Adipocyte (in vitro differentiated cells): ENCODE measurements around the gene BPIFB3.
A peak's percentile ranks its signal among the peaks of the same experiment; 100 is the strongest.

Experiments used
- DNase-seq: peaks from one replicate; pipeline ENCODE4 v3.0.0-alpha.2; 2015; ENCODE audit warnings: low read depth
- H3K27me3 ChIP-seq: replicated peaks from 2 replicates; pipeline ENCODE4 v1.7.0; 2013; ENCODE audit warnings: mild to moderate bottlenecking, low read length, moderate library complexity; ENCODE audit not compliant: control insufficient read depth, insufficient read depth
- H3K36me3 ChIP-seq: 2 replicates; pipeline ENCODE4 v1.7.0; 2013; ENCODE audit warnings: low read length, mild to moderate bottlenecking, moderate library complexity; ENCODE audit not compliant: control insufficient read depth, insufficient read depth, severe bottlenecking
- H3K4me1 ChIP-seq: 2 replicates; pipeline ENCODE4 v1.7.0; 2013; ENCODE audit warnings: mild to moderate bottlenecking, low read length, moderate library complexity; ENCODE audit not compliant: control insufficient read depth, insufficient read depth
- H3K4me3 ChIP-seq: 2 replicates; pipeline ENCODE4 v1.7.0; 2013; ENCODE audit warnings: mild to moderate bottlenecking, low read length, moderate library complexity
- H3K9ac ChIP-seq: 2 replicates; pipeline ENCODE4 v1.7.0; 2013; ENCODE audit warnings: mild to moderate bottlenecking, low read length, moderate library complexity
- H3K9me3 ChIP-seq: 2 replicates; pipeline ENCODE4 v1.7.0; 2013; ENCODE audit warnings: mild to moderate bottlenecking, low read length, moderate library complexity; ENCODE audit not compliant: control insufficient read depth

BPIFB3 gene

GRCh38 chr20:33070111-33071053 is 16.7 kb downstream of the BPIFB3 start:
- Histone ChIP-seq H3K4me1 (no peaks in the 10 kb centered on the region), H3K4me3 (no peak overlapping the region), H3K9me3 (peaks cover 10% of the 10 kb centered on the region), H3K9ac (no peak overlapping the region), H3K27me3 (peaks cover 74% of the 10 kb centered on the region), H3K36me3 (no peaks in the 10 kb centered on the region)
- no peak for DNase-seq

GRCh38 chr20:33071198-33071597 is 17.5 kb downstream of the BPIFB3 start:
- H3K27me3 ChIP-seq = peaks cover 83% of the 10 kb centered on the region
- no peak overlapping the region for H3K9ac ChIP-seq
- no peaks in the 10 kb centered on the region for H3K36me3 ChIP-seq
- H3K9me3 ChIP-seq = peaks cover 10% of the 10 kb centered on the region
- no peak overlapping the region for H3K4me3 ChIP-seq
- DNase-seq = no peak
- no peaks in the 10 kb centered on the region for H3K4me1 ChIP-seq

DNA sequence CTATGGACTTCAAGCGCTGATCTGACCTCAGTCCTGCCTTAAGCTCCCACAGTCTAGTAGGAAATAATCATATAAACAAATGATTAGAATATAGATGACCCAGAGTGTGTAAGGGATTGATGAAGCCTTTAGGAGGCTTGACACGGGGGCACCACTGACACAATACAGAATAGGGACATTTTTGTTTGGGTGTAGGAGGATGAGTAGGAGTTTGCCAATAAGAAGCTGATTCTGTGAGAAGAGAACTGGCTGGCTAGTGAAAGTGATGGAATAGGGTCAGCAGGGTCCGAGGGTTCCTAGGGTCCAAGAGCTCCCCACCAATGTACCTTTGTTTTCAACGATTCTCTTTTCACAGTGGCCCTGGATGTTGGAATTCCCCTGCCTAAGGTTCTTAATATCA is 18.7 kb downstream of the BPIFB3 start:
- Histone ChIP-seq H3K4me1 (no peaks in the 10 kb centered on the region), H3K36me3 (no peaks in the 10 kb centered on the region), H3K9me3 (peaks cover 7% of the 10 kb centered on the region), H3K4me3 (no peak overlapping the region), H3K27me3 (peaks cover 85% of the 10 kb centered on the region), H3K9ac (no peak overlapping the region)
- no peak for DNase-seq

GRCh38 chr20:33072813-33073212 is 19.1 kb downstream of the BPIFB3 start:
- Histone ChIP-seq H3K4me3 (no peak overlapping the region), H3K27me3 (peaks cover 90% of the 10 kb centered on the region), H3K9ac (no peak overlapping the region), H3K36me3 (no peaks in the 10 kb centered on the region), H3K4me1 (no peaks in the 10 kb centered on the region), H3K9me3 (peaks cover 7% of the 10 kb centered on the region)
- no peak for DNase-seq

GRCh38 chr20:33074675-33075074 is 21.0 kb downstream of the BPIFB3 start:
- Histone ChIP-seq H3K9me3 (peaks cover 7% of the 10 kb centered on the region), H3K36me3 (no peaks in the 10 kb centered on the region), H3K4me1 (no peaks in the 10 kb centered on the region), H3K27me3 (peaks cover 78% of the 10 kb centered on the region), H3K4me3 (no peak overlapping the region), H3K9ac (no peak overlapping the region)
- DNase-seq = no peak

DNA sequence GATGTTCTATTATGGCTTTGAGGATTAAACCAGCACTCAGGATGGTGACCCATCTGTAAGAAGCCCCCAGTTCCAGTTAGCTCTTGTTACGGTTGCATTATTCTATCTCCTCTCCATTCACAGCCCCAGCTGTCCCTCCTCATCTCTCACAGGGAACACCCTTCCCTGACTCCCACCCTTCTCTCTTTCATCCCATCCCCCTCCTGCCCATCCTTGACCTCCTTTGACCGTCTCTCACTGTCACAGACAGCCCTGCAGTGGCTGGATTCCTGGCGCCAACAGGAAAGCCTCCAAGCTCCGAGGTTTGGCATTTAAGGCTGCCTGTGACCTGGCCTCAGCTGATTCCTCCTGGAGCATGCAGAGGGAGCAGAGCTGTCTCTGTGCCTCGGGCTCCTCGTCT is 21.6 kb downstream of the BPIFB3 start:
- peaks cover 7% of the 10 kb centered on the region for H3K9me3 ChIP-seq
- no peak overlapping the region for H3K4me3 ChIP-seq
- H3K36me3 ChIP-seq = no peaks in the 10 kb centered on the region
- peaks cover 72% of the 10 kb centered on the region for H3K27me3 ChIP-seq
- no peak overlapping the region for H3K9ac ChIP-seq
- no peaks in the 10 kb centered on the region for H3K4me1 ChIP-seq
- DNase-seq = no peak

DNA sequence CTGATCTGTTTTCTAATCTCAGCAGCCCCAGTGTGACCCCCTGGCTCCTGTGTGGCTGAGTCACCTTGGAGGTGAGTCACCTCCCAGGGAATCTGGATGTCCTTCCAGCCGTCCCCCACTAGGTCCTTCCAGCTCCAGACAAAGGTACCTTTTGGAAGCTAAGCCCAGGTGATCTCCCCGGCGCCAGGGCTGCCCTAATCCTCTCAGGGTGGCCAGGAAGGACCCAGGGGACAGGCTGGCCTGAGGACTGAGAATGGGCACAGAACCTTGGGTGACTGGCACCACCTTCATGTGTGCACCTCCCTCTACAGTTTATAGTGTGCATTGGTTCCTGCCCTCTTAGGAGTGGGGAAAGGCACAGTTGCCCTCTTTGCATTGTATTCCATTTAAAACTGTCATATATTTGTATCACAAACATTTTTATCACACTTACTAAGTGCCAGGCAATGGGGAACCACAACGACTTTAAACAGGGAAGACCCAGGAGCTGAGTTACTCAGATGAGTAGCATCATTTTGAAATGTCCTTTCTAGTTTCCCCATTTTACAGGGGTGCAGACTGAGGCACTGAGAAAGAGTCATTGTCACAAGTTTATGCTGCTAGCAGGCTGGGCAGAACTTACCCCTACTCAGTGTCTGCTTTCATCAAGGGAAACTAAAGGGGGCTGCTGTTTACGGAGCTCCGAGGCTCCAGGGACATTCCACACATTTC is 23.1 kb downstream of the BPIFB3 start:
- no peaks in the 10 kb centered on the region for H3K4me1 ChIP-seq
- H3K36me3 ChIP-seq = no peaks in the 10 kb centered on the region
- no peak overlapping the region for H3K9ac ChIP-seq
- DNase-seq = peak; percentile 7
- no peak overlapping the region for H3K4me3 ChIP-seq
- H3K9me3 ChIP-seq = peaks cover 7% of the 10 kb centered on the region
- H3K27me3 ChIP-seq = peaks cover 64% of the 10 kb centered on the region

DNA sequence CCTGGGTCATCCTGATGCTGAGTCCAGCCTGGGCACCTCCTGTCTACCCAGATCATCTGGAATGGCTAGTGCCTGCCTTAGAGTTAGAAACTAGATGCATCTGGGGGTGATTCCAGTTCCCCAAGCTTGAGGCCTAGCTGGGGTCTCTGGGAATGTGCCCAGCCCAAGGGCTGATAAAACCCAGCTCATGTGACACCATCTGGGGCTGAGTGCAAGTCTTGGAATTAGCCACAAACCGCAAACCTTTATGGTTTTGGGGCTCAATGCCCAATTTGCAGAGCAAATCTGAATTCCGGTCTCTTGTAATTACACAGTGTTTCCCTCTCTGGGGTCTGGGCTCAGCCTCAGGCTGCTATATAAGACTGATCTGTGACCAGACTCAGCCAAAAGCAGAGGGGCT is 25.6 kb downstream of the BPIFB3 start, which contains the start of gene BPIFB4:
Gene BPIFB4 (plus strand): TSS at position 385 of the 400 bp plus-strand sequence. CDS start 1,884 bp downstream, outside the sequence.
- Histone ChIP-seq H3K27me3 (peaks cover 51% of the 10 kb centered on the region), H3K36me3 (no peaks in the 10 kb centered on the region), H3K9ac (no peak within 1 kb of the TSS), H3K9me3 (no peaks in the 10 kb centered on the region), H3K4me3 (no peak within 1 kb of the TSS), H3K4me1 (no peaks in the 10 kb centered on the region)
- DNase-seq = peak; percentile 46

DNA sequence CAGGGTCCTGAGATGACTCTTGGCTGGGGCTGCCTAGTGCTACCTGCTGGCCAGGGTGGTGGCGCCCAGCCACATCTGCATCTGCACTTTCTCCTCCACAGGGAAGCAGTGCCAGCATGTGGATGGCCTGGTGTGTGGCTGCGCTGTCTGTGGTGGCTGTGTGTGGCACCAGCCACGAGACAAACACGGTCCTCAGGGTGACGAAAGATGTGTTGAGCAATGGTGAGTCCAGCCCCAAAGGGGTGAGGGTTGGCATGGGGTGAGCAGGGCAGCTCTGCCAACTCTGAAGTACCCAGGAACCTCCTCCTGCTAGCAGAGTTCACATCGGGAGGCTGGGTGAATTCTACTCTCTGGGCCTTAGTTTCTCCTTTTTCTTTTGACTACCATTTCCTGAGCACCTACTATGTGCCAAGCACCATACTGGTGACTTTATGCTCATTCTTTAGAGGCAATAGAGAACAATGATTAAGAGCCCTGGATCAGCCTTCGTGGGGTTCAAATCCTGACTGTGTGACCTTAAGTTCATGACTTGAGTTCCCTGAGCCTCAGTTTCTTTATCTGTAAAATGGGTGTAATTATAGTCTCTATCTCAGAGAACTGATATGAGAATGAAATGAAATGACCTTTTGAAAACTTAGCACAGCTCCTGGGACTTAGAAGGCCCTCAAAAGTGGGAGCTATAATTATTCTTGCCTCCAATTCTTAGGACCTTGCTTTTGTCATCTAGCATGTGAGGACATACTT is 27.9 kb downstream of the BPIFB3 start:
- Histone ChIP-seq H3K27me3 (peaks cover 48% of the 10 kb centered on the region), H3K36me3 (no peaks in the 10 kb centered on the region), H3K4me3 (no peak overlapping the region), H3K4me1 (no peaks in the 10 kb centered on the region), H3K9me3 (no peaks in the 10 kb centered on the region), H3K9ac (no peak overlapping the region)
- DNase-seq = no peak

DNA sequence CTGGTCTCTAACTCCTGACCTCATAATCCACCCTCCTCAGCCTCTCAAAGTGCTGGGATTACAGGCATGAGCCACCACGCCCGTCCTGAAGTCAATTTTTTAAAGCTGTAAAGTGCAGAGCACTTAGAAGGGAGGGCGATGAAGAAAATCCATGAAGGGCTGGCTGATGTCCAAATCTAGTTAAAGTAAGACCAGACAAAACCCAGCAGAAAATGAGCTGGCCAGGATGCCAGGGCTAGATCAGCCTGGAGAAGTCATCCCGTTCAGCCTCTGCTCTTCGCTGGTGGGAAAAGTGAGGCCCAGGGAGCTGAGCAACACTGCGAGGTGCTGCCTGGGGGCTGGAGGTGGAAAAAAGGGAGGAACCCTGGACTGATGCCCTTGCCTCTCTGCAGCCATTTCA is 28.8 kb downstream of the BPIFB3 start:
- Histone ChIP-seq H3K27me3 (peaks cover 47% of the 10 kb centered on the region), H3K4me3 (no peak overlapping the region), H3K9me3 (no peaks in the 10 kb centered on the region), H3K36me3 (no peaks in the 10 kb centered on the region), H3K4me1 (no peaks in the 10 kb centered on the region), H3K9ac (no peak overlapping the region)
- DNase-seq = no peak
